Left forelimb (tissue), 1 donor: ENCODE data around the gene OSBPL1A.

ENCODE experiments used
- DNase-seq: peaks from one replicate; pipeline ENCODE4 v3.0.0-alpha.2; 2018; ENCODE audit warnings: low spot score

The OSBPL1A gene

DNA sequence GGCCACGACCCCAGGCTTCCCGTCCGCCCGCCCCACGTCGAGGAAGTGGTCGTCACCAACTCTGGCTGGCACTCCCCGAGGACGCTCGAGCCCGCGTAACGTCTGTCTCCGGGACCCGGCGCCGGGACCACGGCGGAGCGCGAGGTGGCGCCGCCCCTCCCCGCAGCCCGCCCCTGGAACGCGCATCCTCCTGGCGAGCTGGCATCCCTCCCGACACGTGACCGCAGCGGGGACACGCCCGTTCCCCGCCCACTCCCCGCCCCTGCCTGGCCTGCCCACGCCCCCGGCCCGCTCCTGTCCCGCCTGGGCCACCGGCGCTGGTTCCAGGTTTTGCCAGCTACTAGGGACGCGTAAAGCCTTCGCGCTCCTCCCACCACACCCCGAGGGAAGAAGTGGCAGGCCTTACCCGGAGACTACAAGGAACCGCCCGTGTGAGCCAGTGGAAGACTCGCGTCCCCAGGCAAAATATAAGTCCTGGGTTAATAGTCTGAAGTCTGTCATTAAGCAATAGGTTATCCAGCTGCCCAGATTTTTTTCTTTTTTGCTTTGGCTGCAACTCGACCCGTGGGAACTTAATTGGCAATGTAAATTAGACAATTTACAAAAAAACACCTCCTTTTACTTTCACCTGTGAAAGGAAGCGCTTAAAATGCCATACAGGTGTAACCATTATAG lies at the start of gene OSBPL1A:
Gene OSBPL1A (minus strand): TSS at position 131 of the 675 bp plus-strand sequence. CDS start 20,291 bp downstream, outside the sequence.
- DNase-seq = peak; percentile 97

DNA sequence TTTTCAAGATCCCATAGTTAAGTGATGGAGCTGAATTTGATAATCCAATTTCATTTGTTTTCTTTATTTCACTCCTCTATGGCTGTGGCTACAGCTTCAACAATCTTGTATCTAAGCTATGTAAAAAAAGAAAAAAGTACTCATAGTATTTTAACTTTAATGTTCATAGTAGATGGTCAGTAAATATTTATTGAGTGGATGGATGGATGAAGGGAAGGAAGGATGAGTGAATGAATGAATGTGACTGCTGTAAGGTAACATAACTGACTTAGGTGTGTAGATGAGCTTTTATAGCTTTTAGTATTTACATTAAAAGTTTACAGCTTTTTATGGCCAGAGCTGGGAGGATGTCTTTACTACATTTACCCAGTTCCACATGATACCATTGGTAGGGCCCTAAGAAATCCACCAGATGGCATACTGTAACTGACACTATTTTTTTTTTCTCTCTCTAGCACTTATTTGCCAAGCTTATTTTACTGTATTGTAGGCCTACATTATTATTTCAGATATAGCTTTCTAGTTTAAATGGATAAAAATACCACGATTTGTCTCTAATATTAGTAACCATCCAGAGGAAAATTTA lies 49.4 kb upstream of the OSBPL1A start:
- no peak for DNase-seq

DNA sequence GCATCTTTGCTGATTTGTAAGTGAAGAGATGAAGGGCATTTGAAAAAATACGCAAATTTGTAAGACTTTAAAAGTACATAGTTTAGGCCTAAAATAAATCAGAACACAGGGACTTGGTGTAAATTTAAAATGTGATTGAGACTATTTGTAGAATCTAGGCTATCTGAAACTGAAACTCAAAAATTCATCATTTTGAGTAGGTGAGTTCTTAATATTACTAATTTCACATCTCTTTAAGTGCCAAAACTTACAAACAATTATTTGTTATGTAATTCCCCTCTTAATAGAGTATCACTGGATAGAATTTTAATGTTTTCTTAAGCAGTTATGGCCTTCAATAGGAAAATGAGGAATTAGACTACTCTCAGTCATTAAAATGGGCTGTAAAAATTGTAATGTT lies 48.8 kb upstream of the OSBPL1A start:
- no peak for DNase-seq

DNA sequence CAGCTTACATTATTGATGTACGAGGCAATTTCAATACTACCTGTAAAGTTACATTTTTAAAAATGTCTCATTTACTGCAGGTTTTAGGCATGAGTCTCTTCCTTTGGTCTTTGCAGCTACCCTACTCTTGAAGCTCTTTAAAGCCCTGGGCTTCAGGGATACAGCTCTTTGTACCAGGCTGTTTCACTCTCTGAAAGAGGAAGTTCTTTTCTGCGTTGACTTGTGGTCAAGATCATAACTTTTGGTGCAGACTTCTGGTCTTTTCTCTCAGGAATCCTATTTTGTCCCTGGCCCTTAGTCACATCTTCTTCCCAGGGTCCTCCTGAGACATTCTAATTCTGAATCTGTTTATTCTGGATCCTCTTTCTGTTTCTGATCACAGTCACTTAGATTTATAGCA lies 46.2 kb upstream of the OSBPL1A start:
- DNase-seq = no peak

DNA sequence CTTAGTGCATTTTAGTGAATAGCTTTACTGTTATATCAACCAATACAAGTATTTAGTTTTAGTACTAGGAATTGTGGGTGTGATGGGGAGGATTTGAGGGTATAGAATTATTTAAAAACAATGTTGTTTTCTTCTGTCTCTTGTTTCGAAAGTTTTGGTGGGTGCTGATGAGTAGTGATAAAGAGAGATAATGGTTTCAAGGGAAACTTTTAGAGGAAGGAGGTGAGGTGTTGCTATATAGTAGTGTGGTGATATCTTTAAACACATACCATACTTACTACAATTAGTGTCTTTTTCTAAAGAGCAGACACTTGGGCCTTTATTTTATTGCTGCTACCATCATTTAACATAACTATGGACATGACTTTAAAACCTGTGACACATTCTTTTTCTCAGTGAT lies 39.3 kb upstream of the OSBPL1A start:
- DNase-seq = no peak

DNA sequence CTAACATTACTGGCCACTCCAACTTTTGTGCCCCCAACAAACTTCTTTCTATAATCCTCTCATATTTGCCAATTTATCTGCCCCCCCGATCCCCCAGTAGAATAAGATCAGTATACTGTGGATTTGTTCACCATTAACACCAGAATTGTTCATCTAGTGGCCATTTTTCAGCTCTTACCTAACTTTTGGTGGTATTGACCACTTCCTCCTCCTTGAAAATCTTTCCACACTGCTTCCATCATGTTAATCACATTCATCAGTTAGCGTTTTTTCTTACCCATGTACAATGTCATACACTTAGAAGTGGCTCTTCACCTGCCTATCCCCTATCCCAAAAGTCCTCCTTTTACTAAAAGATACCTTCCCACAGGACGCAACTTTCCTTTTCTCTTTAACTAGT lies 35.0 kb upstream of the OSBPL1A start:
- DNase-seq = no peak

DNA sequence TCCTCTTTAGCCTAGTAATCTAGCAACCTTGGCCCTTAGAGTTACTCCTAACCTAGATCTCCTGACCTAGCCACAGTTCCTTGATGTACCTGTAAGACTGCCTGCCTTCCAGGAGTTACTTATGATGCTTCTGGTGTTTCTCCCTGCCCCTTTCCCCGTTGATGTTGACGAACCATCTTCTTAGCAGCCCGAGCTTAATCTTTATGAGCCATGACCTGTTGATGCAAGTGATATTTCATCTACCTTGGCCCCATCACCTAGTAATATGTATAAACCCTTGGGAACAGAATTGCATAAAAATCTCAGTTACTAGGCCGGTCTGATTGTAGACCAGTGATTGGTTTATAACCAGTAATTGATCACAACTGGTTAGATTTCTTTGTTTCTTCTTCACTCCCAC lies 31.6 kb upstream of the OSBPL1A start:
- DNase-seq = no peak

DNA sequence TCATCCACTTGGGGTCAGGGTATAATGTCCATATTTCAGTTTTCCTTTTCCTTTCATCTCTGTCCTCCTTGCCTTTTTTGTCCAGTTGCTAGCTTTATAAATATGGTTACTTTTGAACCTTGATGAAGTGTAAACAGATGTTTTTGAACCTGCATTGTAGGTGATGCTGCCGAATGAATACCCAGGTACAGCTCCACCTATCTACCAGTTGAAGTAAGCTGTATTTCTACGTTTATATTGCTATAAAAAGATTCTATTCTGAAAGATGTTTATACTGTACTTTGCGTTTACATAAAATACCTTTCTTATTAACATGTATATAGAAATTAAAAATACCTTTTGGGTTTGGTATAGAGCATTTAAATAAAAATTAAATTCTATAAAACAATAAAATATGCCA lies 31.1 kb upstream of the OSBPL1A start:
- DNase-seq = no peak

DNA sequence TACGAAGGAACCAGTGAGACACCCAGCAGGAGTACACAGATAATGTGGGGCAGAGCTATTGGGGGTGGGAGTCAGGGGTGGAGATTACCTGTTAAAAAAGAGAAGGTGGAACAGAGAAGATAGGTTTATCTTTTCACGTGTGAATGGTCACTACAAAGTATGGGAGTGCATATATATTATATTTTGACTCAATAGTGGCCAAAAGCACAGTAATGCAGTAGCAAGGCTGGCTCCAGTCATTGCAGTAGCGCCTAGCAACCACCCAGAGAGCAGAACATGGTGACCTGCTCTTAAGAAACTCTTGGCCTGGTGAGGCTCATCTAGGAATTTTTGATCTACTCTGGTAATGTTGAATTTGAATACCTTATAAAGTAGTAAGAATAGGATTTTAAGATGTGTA lies 29.9 kb upstream of the OSBPL1A start:
- no peak for DNase-seq

DNA sequence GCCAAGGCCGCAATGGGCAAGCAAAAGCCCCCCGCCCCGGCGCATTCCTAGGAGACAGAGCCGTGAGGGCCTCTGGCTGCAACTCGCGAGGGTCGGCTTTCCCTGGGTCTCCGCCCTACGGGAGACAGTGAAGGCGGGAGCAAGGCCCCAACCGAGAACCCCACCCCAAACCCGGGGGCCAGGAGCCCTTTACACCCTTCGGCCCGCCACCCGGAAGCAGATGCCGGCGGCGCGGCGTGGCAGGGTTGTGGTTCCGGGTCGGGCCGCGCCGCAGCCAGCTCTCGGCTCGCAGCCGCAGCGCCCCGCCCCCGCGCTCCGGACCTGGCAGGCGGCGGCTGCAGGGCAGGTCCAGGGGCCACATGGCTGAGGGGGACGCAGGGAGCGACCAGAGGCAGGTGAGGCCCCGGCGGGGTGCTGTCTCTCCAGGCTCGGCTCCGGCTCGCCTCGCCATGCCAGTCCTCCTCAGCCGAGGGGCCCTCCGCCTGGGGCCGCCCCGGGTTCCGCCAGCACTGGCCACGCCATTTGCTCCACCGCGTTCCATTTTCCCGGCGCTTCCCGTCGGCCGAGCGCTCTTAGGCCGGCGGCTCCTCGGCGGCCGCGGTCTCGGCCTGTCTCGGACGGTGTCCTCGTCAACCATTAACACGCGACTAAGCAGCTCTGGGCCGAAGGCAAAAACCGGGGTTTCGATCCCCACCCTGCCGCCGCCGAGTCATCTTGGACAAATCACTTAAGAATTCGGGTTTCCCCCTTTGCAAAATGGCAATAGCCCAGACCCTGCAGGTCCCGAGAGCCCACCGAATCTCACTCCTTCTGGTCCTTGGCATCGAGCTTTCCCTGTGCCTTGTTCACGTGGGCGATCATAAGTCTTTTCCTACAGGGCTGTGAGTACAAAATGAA lies 29.0 kb upstream of the OSBPL1A start, which contains the start of gene IMPACT:
Gene IMPACT (plus strand): TSS at position 273 of the 897 bp plus-strand sequence. CDS start 87 bp downstream, at position 360.
- DNase-seq = peak; percentile 94

DNA sequence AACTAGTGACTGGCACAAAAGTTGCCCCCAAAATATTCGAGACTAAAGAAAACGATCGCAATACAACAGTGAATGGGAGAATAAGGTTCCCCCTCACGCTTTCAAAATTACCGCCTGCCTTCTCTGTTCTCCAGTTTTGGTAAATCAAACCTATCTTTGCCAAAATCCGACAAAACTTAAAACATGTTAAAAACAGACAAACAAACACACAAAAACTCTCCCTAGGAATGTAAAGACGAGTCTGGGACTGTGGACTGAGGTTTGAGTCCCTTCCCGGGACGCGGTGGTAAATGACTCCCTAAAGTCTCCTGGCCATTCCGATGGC lies 28.4 kb upstream of the OSBPL1A start:
- DNase-seq = no peak

DNA sequence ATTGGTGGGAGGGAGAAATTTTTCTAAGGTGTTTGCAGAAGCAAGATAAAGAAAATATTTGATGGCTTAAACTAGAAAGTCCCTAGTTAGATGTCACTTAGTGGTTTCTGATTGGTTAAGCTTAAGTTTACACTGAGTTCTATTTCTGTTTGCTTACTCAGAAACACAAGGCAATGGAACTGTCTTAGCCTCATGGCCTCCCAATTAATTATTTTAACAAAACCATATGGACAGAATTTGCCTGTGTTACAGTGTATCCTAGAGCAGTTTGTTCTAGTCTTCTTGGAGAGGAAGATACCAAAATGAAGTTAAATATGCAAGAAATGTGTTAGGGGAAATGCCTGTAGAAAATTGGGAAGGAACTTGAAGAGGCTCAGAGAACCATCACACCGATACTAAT lies 24.2 kb upstream of the OSBPL1A start:
- no peak for DNase-seq

DNA sequence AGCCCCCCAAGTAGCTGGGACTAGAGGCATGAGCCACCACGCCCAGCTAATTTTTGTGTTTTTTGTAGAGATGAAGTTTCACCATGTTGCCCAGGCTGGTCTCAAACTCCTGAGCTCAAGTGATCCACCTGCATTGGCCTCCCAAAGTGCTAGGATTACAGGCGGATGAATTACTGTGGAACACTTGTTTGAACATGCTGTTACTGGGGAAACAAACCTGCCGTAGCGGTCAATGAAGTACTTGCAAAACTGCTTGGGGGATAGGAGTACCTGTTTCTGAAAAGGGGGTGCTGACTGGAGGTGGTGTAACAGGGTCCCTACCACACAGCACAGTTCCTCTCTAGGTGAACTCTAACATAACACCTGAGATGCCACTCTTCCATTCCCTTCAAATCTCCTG lies 22.9 kb upstream of the OSBPL1A start:
- no peak for DNase-seq

DNA sequence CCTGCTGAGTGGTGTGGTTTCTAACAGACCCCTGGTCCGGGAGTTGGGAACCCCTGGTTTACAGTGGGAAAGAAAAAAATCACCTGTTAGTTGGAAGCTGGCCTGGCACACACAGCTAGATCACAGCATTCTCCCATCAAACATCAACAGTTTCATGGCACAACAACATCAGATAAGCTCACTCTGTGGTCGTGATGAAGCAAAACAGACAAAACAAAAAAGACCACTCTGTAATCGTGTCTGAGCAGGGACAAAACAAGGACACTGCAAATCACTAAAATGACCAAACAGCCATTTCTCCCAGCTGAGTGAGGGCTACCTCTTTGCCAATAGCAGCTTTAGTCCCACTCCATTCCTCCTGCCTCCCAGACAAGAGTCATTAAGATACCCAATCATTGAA lies 19.9 kb upstream of the OSBPL1A start:
- DNase-seq = no peak

DNA sequence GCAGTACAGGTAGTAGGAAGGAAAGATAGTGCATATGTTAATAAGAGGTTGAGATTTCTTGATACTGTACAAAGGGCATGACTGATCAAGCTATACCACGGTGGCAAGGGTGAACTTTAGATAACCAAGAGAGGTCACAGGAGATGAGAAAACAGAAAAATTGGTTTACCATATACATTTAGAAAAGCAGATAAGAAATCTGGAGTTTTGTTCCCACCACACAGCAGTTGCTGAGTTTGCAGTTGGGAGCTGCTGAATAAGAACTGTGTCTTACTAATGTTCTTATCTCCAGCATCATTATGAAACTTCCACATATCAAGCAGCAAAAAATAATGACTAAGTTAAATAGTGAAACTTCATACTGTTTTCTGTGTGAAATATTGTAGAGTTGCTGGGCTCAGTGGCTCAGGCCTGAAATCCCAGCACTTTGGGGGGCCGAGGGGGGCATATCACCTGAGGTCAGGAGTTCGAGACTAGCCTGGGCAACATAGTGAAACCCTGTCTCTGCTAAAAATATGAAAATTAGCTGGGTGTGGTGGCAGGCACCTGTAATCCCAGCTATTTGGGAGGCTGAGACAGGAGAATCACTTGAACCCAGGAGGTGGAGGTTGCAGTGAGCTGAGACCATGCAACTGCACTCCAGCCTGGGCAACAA lies 16.9 kb upstream of the OSBPL1A start:
- DNase-seq = no peak

DNA sequence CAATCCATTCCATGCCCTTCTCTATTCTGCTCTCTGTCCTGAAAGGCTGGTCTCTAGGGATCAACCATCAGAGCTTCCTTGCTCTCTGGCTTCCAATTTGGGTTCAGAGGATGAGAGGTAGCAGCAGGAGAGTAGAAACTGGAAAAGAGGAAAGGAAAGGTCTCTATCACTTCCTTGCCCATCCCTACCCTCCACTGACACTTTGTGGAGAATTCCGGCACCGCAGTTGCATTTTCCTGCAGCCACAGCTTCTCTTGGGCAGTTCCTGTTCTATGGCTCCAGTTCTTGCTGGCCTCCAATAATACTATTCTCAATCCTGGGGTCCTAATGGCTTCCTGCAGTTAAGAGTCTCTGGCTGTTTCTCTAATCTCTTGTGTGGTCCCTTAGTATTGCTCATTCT lies 15.5 kb upstream of the OSBPL1A start:
- no peak for DNase-seq

DNA sequence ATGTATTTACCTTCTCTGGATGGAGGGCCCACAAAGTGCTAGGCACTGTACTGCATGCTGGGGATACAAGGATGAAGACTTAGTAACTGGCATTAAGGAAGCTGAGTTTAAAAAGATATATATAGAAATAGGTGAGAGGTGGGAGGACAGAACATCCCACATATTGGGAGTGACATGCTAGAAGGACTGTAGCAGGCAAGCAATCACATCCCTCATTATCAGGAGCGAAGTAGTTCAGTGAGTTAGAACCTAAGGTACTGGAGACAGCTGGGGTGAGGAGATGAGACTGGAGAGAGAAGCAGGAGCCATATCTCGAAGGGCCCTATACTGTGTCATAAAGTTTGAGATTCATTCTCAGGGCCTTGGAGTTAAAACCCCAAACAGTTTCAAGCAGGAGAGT lies 10.9 kb upstream of the OSBPL1A start:
- no peak for DNase-seq

DNA sequence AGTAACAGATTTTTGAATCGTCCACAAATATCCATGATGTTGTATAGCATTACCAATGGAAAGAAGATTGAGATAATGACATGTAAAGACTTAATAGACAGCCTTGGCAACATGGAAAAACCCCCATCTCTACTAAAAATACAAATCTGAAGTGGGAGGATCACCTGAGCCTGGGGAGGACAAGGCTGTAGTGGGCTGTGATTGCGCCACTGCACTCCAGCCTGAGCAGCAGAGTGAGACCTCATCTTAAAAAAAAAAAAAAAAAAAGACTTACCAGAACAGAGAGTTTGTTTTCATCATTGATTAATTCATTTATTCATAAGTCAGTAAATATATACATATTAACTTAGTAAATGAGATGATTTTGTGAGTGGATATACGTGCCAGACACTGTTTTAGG lies 7.0 kb upstream of the OSBPL1A start:
- no peak for DNase-seq

DNA sequence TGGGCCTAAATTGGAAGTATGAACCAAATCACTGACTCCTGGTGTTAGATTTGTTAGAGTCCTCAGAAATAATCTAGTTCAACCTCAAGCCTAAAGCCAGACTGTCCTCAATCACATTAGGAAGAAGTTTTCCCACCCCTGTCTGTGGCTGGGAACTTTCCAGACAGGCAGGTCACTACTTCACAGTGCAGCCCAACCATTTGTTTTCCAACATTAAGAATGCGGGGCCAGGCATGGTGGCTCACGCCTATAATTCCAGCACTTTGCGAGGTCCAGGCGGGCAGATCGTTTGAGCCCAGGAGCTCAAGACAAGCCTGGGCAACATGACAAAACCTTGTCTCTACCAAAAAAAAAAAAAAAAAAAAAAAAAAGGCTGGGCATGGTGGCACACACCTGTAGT lies 5.5 kb upstream of the OSBPL1A start:
- DNase-seq = no peak

DNA sequence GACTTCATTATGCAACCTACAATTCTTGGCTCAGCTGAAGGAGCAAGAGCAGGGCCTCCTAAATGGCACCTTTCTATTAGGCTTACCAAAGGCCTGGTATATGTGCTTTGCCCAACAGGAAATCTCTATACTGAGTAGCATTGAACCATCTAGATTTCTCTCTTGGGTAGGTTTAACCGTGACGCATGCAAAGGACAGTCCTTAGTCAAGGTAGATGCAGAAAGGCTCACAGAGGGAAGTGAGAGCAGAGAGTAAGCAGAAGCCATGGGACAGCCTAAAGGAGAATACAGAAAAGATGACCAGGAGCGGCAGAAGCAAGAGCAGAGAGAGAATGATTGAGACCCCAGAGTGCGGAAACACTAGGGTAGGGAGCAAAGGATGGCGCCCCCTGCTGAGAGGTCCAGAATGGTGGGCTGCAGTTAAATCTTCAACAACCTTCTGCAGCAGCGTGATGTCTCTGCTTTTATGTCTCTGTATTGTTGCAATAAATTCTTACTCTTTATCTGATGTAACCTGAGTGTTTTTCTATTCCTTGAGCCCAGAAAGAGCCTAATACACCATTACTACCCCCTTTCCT lies 4.7 kb upstream of the OSBPL1A start:
- DNase-seq = no peak

DNA sequence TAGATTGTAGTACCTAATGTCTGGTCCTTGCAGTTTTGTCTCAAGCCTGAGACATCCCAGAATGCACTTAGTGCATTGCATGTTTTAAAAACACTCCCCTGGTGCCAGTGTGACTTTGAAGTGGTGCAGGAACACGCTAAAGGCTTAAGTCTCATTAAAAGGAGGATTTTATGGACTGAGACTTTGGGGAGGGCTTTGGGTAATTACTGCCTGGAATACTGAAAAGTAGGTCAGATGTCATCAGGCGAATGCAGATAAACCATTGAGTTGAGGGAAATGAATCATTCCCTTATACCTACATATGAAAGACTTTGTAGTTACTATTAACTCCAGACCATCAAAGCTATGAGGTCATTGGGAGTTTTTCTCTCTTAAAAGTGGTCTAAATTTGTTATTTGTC lies 3.0 kb upstream of the OSBPL1A start:
- no peak for DNase-seq

DNA sequence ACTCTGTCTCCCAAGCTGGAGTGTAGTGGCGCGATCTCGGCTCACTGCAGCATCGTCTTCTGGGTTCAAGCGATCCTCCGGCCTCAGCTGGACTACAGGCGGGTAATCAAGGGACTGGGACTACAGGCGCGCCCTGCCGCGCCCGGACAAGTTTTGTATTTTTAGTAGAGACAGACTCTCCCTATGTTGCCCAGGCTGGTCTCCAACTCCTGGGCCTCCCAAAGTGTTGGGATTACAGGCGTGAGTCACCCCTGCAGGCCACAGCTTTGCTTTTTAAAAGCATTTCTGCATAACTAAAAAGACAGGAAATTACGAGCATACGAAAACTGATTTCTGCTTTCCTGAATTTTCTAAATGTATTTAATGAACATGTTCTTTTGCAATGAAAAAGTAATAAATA lies 916 bp upstream of the OSBPL1A start:
- no peak for DNase-seq
